GM18508 (cell line): ENCODE data around the gene CPA4.

Source experiments
- ATAC-seq: cut with Tn5 transposase; IDR thresholded peaks from one replicate; pipeline ENCODE4 v1.9.1; 2021; ENCODE audit warnings: moderate number of reproducible peaks; ENCODE audit not compliant: insufficient read depth, unreplicated experiment

Gene CPA4

DNA sequence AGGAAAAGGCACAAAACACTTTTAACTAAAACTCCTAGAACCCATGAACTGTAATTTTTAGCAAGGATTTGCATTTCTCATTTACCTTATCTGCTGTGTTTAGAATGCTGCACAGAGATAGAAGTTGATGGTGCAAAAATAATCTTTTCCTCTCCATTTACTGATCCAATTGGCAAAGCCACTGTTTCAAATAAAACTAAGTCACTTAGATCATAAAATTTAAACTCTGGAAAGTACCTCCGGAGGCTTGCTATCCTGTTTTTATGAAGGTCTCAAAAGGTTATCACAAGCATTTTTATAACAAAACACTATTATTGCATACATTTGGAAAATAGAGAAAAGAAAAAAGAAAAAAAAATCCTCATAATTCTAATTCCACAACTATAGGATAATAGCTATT lies 18.7 kb upstream of the CPA4 start:
- no peak for ATAC-seq

DNA sequence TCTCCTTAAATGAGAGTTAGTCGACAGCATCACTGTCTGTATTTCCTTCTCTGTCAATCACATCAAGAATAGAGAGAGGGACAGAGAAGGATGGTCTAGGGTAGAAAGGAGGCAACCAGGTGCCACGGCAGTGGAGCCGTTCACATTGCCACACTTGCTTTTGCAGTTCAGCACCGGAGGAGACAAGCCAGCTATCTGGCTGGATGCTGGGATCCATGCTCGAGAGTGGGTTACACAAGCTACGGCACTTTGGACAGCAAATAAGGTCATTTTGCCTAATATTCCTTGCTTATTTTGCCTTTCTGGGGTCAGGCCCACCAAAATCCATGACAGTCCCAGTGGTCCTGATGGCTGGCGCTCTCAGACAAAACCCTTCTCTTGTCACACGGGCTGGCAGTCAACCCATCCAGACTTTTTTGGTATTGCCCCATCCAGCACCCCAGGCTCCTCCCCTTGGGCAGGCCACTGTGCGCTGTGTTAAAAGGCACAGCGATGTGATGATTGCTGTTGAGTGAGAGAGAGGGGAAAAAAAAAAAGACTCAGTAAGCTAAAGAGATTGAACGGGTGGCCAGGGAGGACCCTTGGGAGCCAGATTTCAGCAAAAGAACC lies 17.9 kb upstream of the CPA4 start:
- no peak for ATAC-seq

DNA sequence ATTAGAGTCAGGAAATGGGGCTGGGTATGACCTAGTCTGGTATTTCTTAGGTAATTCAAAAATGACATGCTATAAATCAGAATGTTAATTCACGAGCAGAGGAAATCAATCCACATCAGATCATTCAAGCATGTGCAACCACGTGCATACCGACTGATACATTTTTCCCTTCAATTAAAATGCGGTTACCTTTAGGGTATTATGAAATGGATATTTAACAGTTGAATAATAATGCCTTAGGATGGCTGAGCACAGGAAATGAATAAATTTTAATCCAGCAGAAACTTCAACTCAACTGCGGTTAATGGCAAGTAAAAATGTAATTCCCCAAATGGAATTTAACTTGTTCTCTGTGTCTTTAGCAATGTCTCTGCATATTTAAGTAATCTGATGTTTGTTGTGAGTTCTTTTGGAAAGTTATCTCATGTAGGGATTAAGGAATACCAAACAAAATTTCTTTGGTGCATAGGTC lies 17.1 kb upstream of the CPA4 start:
- no peak for ATAC-seq

DNA sequence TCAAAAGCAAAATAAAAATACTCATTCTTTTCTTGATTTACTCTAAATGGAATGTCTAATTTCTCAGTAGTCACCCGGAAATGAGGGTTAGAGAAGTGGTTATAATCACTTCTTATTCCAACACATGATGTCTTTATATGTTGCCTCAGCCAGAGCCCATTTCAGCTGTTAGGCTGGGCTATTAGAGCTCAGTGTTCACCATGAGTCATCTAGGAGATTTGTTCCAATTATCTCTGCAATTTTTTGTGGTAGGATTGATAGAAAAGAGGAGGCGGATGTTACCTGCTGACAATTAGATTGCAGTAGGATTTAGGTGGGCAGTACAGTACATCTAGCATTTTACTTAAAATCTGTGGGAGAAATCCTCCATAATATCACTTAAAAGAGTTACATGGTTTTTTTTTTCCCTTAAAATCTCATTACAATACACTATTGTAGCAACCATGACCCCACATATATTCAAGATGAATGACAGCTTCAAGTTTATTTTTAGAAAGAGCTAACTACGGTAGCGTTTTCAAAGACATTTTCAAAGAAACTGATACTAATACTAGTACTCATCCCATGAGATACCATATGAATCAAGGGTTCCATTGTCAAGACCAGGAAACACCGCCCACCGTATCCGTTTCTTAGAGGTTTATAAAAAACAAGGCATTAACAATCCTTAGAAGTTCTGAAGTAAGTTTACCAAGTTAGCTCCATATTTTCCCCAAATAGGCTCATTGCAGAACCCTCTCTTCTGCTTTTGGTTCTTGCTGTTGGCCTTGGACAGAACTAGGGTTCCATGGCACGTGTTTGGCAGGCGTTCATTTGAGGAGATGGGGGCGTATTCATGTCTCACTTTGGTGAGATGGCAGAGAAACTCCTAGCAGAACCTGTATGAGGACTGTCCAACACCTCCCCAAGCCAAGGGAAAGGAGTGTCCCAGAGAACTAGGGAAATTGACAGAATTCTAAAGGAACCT lies 15.9 kb upstream of the CPA4 start:
- no peak for ATAC-seq

DNA sequence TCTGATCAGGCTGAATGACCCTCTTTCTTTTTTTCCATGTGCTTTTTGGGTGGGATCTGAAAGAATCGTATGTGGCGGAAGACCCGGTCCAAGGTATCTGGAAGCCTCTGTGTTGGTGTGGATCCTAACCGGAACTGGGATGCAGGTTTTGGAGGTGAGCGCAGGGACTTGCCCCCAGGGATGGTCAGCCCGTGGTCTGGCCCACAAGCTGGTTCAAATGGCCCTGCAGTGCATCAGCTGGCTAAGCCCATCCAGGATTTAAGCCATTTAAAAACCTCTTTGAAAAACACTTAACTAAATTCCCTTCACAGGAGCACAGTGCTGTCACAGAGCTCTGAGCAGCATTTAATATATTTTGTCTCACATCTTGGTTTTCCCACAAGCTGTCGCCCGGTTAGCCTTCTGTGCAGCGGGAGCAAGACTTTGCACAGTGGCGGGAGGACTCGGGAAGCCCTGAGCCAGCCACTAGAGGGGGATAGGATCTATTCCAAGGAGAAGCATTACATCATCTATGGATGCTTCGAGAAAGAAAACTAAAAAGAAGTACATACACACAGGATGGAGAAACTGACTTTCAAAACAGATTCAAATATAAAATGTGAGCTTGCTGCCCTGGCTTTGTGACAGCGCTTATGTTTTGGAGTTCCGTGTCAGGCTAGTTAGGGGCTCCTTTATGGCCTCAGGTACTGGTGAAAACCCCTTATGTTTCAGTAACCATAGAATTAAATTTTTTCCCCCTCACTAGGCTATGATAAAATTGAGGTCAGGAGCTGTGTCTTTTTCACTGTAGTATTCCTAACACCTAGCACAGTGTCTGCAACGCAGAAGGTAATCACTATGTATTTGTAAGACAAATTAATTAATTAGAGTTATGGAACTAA lies 15.0 kb upstream of the CPA4 start:
- ATAC-seq = no peak

DNA sequence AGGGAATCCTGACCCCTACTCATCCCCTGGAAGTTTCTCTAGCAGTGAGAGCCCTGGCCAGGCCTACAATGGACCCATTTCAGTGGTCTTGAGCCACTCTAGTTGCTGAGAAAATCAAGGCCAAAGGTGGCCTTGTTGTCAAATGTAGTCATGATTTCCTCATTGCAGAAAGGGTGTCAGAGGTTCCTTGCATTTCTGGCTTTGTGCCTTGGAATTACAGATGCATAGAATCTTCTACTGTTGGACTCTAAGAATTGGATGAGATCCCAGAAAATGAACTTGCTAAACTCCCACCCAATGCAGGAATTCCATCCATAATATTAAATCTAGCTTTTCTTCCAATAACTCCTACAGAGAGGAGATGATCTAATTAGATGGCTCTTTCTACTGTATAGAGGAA lies 14.1 kb upstream of the CPA4 start:
- no peak for ATAC-seq

DNA sequence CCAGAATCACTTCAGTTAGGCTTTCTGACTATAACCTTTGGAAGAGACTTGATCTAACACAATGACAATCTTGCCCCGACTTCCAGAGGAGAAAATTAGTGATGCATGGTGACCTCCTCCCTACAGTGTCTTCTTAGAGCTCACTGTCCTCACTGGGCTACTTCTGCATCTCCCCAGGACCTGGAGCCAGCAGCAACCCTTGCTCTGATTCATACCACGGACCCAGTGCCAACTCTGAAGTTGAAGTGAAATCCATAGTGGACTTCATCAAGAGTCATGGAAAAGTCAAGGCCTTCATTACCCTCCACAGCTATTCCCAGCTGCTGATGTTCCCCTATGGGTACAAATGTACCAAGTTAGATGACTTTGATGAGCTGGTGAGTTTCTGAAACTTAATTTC lies 13.7 kb upstream of the CPA4 start:
- ATAC-seq = no peak

DNA sequence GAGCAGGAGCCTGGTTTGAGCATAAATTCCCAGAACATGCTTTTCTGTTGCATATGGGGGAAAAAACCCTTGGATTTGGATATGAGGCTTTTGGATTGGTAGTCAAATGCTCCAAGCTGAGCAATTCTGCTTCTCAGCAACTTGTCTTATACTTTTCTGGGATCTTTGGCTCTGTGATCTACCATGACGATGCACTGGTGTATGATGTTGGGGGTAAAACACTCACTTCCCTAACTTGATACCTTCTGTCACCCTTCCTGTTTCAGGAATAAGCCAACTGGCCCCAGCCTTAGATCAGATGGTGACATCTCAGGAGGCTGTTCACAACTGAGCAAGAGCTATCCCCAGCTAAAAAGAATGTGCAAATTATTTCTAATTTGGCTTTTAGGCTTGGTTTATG lies 13.1 kb upstream of the CPA4 start:
- no peak for ATAC-seq

DNA sequence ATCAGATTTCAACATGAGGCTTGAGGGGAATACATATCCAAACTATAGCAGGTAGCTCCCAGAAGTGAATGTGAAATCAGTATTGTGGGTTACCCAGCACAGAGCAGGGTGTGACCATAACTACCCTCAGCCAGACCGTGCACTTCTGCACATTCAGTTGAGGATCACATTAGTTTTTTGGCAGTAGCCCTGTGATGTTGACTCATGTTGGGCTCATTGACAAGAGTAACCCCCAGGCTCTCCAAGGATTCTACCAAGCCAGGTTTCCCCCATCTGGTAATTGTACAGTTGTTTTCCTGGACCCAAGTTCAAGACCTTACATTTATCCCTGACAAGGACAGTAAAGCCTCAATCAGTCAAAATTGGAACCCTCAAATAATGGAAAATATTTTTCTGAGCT lies 11.7 kb upstream of the CPA4 start:
- ATAC-seq = no peak

DNA sequence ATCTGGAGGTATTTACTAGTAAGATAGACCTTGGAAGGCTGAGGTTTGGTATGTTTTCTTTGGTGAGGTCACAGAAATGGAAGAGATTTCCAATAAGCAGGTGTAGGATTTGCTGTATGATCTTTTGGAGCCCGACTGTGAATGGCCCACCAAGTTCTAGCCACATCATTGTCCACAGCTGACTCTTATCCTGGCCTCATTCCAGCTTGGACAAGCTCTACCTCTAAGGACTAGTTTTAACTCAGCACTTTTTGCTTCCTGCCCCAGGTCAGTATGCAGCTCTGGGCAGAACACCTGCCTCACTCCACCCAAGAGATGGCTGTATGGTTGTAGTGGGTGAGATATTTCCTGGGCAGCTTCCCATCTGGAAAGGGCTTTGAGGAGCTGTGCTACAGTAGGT lies 6.1 kb upstream of the CPA4 start:
- ATAC-seq = no peak

DNA sequence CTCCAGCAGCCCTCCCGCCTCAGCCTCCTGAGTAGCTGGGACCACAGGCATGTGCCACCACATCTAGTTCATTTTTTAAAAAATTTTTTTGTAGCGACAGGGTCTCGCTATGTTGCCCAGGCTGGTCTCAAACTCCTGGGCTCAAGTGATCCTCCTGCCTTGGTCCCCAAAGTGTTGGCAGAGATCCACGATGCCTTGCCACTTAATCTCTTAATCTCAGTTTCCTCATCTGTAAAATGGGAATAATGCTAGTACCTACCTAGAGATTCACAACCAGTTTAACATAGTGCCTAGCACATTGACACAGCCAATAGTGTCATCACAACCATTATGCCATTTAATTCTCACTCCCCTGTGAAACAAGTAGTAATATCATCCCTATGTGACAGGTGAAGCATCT lies 4.8 kb upstream of the CPA4 start:
- no peak for ATAC-seq

DNA sequence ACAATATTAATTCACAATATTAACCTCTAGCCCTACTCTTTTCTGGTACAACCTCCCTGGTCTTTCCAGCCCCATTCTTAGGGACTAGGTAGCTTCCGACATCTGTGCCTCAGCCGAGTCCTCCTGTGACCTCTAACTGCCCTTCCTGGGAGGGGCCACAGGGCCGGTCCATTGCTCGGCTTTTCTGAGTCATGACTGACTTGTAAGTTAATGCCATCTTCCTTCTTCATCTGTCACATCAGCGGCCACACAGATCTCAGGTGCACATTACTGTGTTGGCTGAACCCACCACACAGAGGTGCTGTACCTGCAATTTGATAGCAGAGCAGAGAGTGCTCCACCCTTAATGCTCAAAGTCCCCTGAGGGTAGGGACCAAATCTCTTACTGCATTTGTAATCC lies 4.1 kb upstream of the CPA4 start:
- ATAC-seq = no peak

DNA sequence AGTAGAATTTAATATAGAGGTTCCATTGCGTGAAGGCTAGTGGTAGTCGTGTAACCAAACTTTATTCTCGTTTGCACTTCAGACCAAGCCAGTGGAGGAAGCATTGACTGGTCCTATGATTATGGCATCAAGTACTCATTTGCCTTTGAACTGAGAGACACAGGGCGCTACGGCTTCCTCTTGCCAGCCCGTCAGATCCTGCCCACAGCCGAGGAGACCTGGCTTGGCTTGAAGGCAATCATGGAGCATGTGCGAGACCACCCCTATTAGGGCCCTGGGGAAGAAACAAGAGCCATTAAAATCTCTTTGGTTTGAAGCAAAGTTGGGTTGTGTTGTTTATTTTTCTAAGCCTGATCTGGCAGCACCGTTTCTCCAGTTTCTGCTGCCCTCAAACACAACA lies 3.5 kb upstream of the CPA4 start:
- no peak for ATAC-seq

DNA sequence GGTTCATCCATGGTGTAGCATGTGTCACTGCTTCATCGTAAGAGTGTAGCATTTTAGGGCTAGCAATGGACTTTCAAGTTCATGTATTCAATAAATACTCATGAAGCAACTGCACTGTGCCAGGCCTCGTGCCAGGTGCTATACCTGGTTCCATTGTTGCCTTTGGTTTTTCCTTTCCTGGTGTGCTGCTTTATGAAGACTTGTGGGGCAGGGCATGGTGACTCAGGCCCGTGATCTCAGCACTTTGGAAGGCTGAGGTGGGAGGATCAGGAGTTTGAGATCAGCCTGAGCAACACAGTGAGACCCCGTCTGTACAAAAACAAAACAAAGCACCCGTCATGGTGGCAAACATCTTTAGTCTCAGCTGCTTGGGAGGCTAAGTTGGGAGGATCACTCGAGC lies 2.2 kb upstream of the CPA4 start:
- ATAC-seq = no peak

DNA sequence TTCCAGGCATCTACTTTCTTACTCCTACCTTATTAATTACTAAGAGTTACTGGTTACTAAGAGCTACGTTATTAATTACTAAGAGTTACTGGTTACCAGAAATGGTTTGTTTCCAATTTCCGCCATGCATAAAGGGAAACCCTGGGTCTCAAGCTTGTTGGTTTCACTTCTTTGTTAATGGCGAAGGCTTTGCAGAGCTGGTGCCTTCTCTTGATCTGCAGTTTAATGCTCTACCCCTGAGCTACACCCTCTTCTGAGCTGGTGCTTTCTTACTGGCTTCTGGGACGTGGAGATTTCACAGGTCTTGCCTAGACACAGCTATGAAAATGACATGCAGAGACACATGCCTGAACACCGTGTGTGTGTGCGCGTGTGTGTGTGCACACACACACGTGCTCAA lies 560 bp downstream of the CPA4 start:
- no peak for ATAC-seq

DNA sequence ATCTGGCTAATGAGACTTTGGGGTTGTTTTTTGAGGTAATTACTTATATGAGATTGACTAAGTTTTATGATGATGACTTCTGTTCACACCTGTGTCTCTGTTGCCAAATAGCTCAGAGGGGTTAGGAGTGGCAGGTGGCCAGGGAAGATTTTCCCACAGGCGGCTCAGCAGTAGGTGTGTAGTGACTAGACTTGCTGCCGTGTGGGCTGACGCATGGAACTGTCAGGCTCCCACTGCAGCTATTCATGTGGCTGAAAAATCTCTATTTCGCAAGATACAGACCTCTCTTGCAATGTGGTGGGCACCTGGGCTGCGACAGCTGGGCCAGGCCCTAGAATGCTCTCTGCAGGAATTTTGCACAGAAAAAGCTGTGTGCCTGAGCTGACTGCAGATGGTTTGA lies 1.4 kb downstream of the CPA4 start:
- no peak for ATAC-seq

DNA sequence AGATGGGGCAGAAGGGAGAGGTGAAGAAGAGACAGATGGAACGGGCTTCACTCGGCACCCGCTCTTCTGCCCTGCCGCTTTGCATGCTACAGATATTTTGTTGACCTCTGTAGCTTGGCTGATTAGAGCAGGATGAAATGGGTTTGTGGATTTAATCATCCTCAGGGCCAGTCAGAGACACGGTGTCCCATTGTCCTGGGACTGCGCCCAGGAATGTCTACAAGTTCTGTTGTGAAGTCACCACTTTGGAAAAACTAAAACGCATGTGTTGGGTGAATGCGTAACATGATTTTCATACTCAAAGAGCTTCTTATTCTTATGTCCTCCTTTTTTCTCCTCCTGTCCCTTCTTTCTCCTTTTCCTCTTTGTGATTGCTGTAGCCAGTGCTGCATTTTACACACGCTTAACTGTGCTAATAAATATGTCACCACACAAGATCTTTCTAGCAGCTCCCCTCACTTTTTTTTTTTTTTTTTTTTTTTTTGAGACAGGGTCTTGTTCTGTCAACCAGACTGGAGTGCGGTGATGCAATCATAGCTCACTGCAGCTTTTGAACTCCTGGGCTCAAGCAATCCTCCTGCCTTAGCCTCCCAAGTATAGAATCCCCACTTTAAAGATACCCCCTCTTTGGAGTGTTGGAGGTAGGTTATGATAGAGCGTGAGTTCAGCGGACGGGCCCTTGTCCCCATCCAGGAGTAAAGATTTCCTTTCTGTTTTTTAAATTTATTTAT lies 3.4 kb downstream of the CPA4 start:
- no peak for ATAC-seq

DNA sequence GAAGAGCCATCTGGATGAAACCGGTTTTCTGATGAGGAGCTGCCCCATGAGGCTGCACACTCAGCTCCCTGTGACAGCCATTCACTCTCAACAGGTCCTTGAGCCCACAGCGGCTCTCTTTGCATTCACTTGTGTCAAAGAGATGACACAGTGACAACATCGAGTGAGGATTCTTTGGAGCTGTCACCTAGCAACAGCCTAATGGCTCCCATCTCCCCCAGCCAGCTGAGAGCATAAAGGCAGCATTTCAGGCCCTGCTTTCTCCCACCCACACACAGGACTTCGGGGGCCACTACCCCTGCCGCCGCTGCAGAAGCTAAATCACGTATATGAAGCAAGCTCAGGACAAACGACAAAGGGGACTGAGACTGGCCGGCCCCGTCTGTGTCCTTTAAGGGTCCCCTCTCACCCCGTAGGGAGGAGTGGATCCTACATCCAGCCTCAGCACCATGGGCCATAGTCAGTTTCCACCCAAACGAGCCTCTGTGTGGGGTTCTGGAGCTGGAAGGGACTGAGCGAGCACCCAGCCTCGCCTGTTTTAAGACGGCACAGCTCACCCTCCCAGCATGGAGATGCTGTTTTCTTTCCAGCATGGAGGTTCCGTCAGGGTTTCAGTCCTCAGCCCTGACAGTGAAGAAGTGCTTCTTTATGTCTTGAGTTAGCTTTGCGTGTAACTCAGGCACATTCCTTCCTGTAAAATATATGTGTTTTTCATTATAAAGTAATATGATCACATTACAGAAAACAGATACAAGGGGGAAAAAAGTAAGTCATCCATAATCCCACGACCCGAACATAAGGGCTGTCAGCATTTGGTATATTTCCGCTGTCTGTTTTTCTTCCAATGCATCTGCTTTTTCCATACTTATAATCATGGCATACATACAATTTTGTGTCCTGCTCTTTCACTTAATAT lies 4.9 kb downstream of the CPA4 start:
- no peak for ATAC-seq
